ENCODE data around the gene GCC1. TPM values are rescaled to one million over a fixed set of nuclear protein-coding genes. Genes with fewer than 3 reads are reported as not detected.

Gene GCC1
- total RNA-seq, 2 donors from 2014 or later: 13.7 to 23.1 TPM

- H3K4me3 ChIP-seq: no peak overlapping the region
- no peaks in the 10 kb centered on the region for H3K27me3 ChIP-seq
- TF ChIP-seq CTCF (IDR thresholded peaks at IDR 0.05) (peak in 2 of 7 experiments; percentile 4 to 6), POLR2A (IDR thresholded peaks at IDR 0.05) (no peak)
- H3K4me1 ChIP-seq: peaks cover 60% of the 10 kb centered on the region
- 47 to 59% methylated on average over 5 to 14 of the region's 14 CpGs for WGBS, 2 donors
- DNase-seq (peak; percentile 55 to 79 (median 65)), ATAC-seq (no peak)
- H3K9me3 ChIP-seq: no peaks in the 10 kb centered on the region
- intact Hi-C loops (cut with DNase I): no loop called here
- peaks cover 0 to 6% of the 10 kb centered on the region in 2 donors for H3K36me3 ChIP-seq (replicated peaks in 1 of 2; ENCODE audit: insufficient read depth in 1 of 2, low read depth in 2 of 2)
- H3K27ac ChIP-seq: no peak overlapping the region
These were observed 3.0 kb downstream of the GCC1 start for GRCh38 chr7:127582361-127582760.

- Histone ChIP-seq H3K4me1 (peaks cover 55% of the 10 kb centered on the region), H3K4me3 (no peak overlapping the region)
- no peak for ATAC-seq
These were observed 3.7 kb downstream of the GCC1 start for GRCh38 chr7:127581716-127582115.

GRCh38 chr7:127580612-127581011 lies 4.8 kb downstream of the GCC1 start:
- no peak for TF ChIP-seq POLR2A (IDR thresholded peaks at IDR 0.05)
- no peak for TF ChIP-seq CTCF (IDR thresholded peaks at IDR 0.05)
- DNase-seq (no peak), ATAC-seq (no peak)
- peaks cover 0 to 6% of the 10 kb centered on the region in 2 donors for H3K36me3 ChIP-seq (replicated peaks in 1 of 2; ENCODE audit: insufficient read depth in 1 of 2, low read depth in 2 of 2)
- peaks cover 45% of the 10 kb centered on the region for H3K4me1 ChIP-seq
- H3K27me3 ChIP-seq: no peaks in the 10 kb centered on the region
- H3K4me3 ChIP-seq: no peak overlapping the region
- no peak overlapping the region for H3K27ac ChIP-seq
- no peaks in the 10 kb centered on the region for H3K9me3 ChIP-seq
- intact Hi-C loops (cut with DNase I): no loop called here

More at GRCh38 chr7:127581716-127582115, 3.7 kb downstream of the GCC1 start:
- H3K36me3 ChIP-seq (replicated peaks in 1 of 2; ENCODE audit: insufficient read depth in 1 of 2, low read depth in 2 of 2): peaks cover 0 to 6% of the 10 kb centered on the region in 2 donors
- no peak for DNase-seq
- H3K27ac ChIP-seq: no peak overlapping the region
- intact Hi-C loops (cut with DNase I): no loop called here
- TF ChIP-seq CTCF (IDR thresholded peaks at IDR 0.05): no peak
- no peaks in the 10 kb centered on the region for H3K27me3 ChIP-seq
- H3K9me3 ChIP-seq: no peaks in the 10 kb centered on the region
- 79 to 100% methylated on average over 1 of the region's 1 CpG for WGBS, 2 donors

- no peak for TF ChIP-seq POLR2A (IDR thresholded peaks at IDR 0.05)
- no peak for TF ChIP-seq CTCF (IDR thresholded peaks at IDR 0.05)
- H3K27me3 ChIP-seq: no peaks in the 10 kb centered on the region
- H3K4me1 ChIP-seq: peaks cover 34% of the 10 kb centered on the region
- H3K9me3 ChIP-seq: no peaks in the 10 kb centered on the region
- ATAC-seq: no peak
- no peak for DNase-seq
- WGBS, 2 donors: 87 to 89% methylated on average over 4 of the region's 4 CpGs
- H3K27ac ChIP-seq: no peak overlapping the region
- intact Hi-C loops (cut with DNase I): no loop called here
- H3K4me3 ChIP-seq: no peak overlapping the region
- peaks cover 0 to 6% of the 10 kb centered on the region in 2 donors for H3K36me3 ChIP-seq (replicated peaks in 1 of 2; ENCODE audit: insufficient read depth in 1 of 2, low read depth in 2 of 2)
These were observed 6.6 kb downstream of the GCC1 start for GRCh38 chr7:127578711-127579275.

- Histone ChIP-seq H3K36me3 (replicated peaks in 1 of 2; ENCODE audit: insufficient read depth in 1 of 2, low read depth in 2 of 2) (peaks cover 0 to 6% of the 10 kb centered on the region in 2 donors), H3K4me3 (no peak overlapping the region), H3K27ac (no peak overlapping the region), H3K9me3 (no peaks in the 10 kb centered on the region), H3K4me1 (peaks cover 27% of the 10 kb centered on the region), H3K27me3 (no peaks in the 10 kb centered on the region)
- WGBS, 2 donors: 81 to 85% methylated on average over 5 of the region's 5 CpGs
- no peak for ATAC-seq
- peak in 1 of 4 donors; percentile 12 for DNase-seq
- no peak for TF ChIP-seq POLR2A (IDR thresholded peaks at IDR 0.05)
- TF ChIP-seq CTCF (IDR thresholded peaks at IDR 0.05): no peak
- intact Hi-C loops (cut with DNase I): no loop called here
These were observed 7.2 kb downstream of the GCC1 start for GRCh38 chr7:127578036-127578684.

All from body of pancreas (tissue), 4 donors.